HG03196 (cell line): ENCODE data around the gene DDIT3.

ENCODE experiments used
- ATAC-seq: cut with Tn5 transposase; IDR thresholded peaks from one replicate; pipeline ENCODE4 v1.9.1; 2021; ENCODE audit not compliant: unreplicated experiment

DDIT3 gene

DNA sequence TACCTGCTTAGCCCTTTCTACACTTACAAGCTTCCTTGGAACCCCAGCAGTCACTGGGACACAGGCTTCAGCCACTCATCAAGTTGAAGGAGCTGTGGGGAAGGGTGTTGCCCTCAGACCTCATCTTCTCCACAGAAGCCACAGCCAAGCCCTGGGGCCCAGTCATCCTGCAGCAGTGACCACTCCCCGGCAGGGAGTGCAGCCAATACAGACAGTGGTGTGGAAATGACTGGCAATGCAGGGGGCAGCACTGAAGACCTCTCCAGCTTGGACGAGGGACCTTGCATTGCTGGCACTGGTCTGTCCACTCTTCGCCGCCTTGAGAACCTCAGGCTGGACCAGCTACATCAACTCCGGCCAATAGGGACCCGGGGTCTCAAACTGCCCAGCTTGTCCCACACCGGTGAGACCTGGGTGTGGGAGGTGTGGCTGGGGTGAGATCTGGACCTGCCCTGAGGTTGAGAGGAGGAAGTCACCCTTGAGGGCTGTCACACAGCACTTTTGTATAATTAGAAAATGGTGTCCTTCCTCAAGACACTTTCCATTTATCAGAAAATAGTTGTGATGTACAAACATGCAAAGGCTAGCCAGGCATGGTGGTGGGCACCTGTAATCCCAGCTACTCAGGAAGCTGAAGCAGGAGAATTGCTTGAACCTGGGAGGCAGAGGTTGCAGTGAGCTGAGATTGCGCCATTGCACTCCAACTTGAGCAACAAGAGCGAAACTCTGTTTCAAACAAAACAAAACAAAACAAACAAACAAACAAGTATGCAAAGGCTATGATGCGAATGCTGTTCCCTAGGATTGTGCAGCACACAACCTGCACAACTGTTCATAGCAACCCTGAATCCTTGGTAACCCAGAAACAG is 50.8 kb downstream of the DDIT3 start:
- no peak for ATAC-seq

DNA sequence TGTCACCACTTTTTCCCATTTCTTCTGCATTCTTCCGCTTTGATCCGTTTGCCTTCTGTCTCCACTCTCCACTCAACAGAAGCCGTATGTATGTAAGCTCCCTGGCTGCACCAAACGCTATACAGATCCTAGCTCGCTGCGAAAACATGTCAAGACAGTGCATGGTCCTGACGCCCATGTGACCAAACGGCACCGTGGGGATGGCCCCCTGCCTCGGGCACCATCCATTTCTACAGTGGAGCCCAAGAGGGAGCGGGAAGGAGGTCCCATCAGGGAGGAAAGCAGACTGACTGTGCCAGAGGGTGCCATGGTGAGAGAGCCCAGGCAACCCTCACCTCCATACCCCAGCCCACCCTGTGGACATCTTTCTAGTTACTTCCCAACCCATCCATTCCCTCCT is 52.4 kb downstream of the DDIT3 start:
- ATAC-seq = no peak

DNA sequence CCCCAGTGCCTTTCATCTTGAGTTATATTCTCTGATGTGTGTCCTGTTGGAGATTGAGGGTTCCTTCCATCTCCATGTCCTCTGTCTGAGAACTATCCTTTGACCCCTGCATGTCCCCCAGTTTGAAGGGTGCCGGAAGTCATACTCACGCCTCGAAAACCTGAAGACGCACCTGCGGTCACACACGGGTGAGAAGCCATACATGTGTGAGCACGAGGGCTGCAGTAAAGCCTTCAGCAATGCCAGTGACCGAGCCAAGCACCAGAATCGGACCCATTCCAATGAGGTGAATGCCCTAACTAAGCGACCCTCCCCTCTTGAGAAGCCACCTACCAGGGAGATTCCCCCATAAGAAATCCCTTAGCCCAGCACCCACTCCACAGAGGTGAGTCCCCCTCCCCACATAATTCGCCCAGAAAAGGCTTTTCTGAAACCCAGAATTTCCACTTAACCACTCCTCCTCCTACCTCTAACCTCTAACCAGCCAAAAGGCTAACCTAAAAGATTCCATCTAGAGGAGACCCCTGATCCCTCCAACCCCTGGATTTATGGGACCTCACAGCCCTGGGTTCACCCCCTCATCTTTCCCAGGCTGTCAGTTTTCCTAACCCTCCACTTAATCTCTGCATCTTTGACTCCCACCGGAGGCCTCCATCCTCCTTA is 53.0 kb downstream of the DDIT3 start:
- ATAC-seq = no peak
